HepG2 (cell line): ENCODE results near the gene KLF5. TPM values are rescaled to one million over a fixed set of nuclear protein-coding genes. Genes with fewer than 3 reads are reported as not detected.
A peak's percentile ranks its signal among the peaks of the same experiment; 100 is the strongest.

Experiments
- ATAC-seq: fragments of 200-7000 bp; cut with Tn5 transposase; 3 replicates; pipeline ENCODE4 v1.9.1; 2020; ENCODE audit warnings: mild to moderate bottlenecking, moderate library complexity
- BruUV-seq: library from RNA; stranded (reverse); fragments of 400-500 nt; replicated peaks from 2 replicates; lab custom pipeline; 2021; lab: Mats Ljungman, UMichigan
- CTCF ChIA-PET: fragments of 300-600 bp; formaldehyde crosslinking; extraction: SDS; loops from one replicate; lab custom pipeline; 2021; ENCODE audit warnings: low total read pairs, inconsistent platforms, low intra/inter-chr PET ratio; lab: Yijun Ruan, JAX
- POLR2A ChIA-PET: fragments of 350-600 bp; sonication (Branson Sonifier 250); formaldehyde crosslinking; loops from one replicate; lab custom pipeline; 2020; ENCODE audit warnings: antibody characterized with exemption, inconsistent platforms; lab: Yijun Ruan, JAX
- DNase-seq: peaks from one replicate; pipeline ENCODE4 v3.0.0-alpha.2; 2015; ENCODE audit warnings: low spot score
- FAIRE-seq: peaks from 3 replicates; lab custom pipeline; 2011; peaks lifted over from hg19 to GRCh38; lab: Jason Lieb, UNC
- H2AFZ ChIP-seq: one replicate; pipeline ENCODE4 v1.6.1; 2011; ENCODE audit warnings: low read length, inconsistent platforms
- H3K27ac ChIP-seq: fragments of 300-600 bp; 3 replicates; pipeline ENCODE4 v1.8.0; 2011; ENCODE audit warnings: mixed run types, mild to moderate bottlenecking, mixed read lengths, low read length, inconsistent platforms; ENCODE audit not compliant: insufficient read depth; ENCODE audit errors: extremely low read length
- H3K27me3 ChIP-seq, 2 experiments: fragments of 200-600 bp in 1 of 2; 2 replicates in 1 of 2; 3 replicates in 1 of 2; pipeline versions ENCODE4 v1.6.0 to v1.8.0; 2011; ENCODE audit warnings: low read length in 2 of 2, mild to moderate bottlenecking in 2 of 2, moderate library complexity in 2 of 2, inconsistent platforms in 1 of 2; ENCODE audit not compliant: insufficient read depth in 2 of 2, control insufficient read depth in 1 of 2
- H3K36me3 ChIP-seq, 2 experiments: fragments of 200-600 bp in 1 of 2; replicated peaks in 1 of 2; 2 replicates in 1 of 2; 3 replicates in 1 of 2; pipeline versions ENCODE4 v1.5.1 to v1.8.0; 2011; ENCODE audit warnings: low read length in 2 of 2, inconsistent platforms in 1 of 2; ENCODE audit not compliant: insufficient read depth in 2 of 2, control insufficient read depth in 1 of 2
- H3K4me1 ChIP-seq: 2 replicates; pipeline ENCODE4 v1.5.1; 2012; ENCODE audit warnings: low read length, inconsistent platforms; ENCODE audit not compliant: insufficient read depth
- H3K4me2 ChIP-seq: 2 replicates; pipeline ENCODE4 v1.6.0; 2011; ENCODE audit warnings: low read depth, low read length, inconsistent platforms
- H3K4me3 ChIP-seq, 3 experiments: fragments of 200-600 bp in 1 of 3; sonication (generic), shearing (Covaris generic) in 1 of 3; replicated peaks in 1 of 3; 2 replicates each; pipeline ENCODE4 v1.5.1; 2011 to 2016; ENCODE audit warnings: low read length in 3 of 3, inconsistent platforms in 2 of 3, low read depth in 2 of 3, mild to moderate bottlenecking in 2 of 3, control low read depth in 1 of 3, mixed read lengths in 1 of 3; ENCODE audit not compliant: insufficient read depth in 1 of 3
- H3K79me2 ChIP-seq: one replicate; pipeline ENCODE4 v1.6.1; 2011; ENCODE audit warnings: low read length, inconsistent platforms; ENCODE audit not compliant: insufficient read depth
- H3K9ac ChIP-seq: 2 replicates; pipeline ENCODE4 v1.6.0; 2011; ENCODE audit warnings: mild to moderate bottlenecking, low read depth, low read length, inconsistent platforms; ENCODE audit not compliant: insufficient read depth
- H3K9me3 ChIP-seq: 2 replicates; pipeline ENCODE4 v1.5.1; 2012; ENCODE audit warnings: mild to moderate bottlenecking, low read length
- H4K20me1 ChIP-seq: 2 replicates; pipeline ENCODE4 v1.6.0; 2011; ENCODE audit warnings: inconsistent platforms, mild to moderate bottlenecking, low read length, moderate library complexity; ENCODE audit not compliant: insufficient read depth
- FOSL1 ChIP-seq: sonication (generic); formaldehyde crosslinking; IDR thresholded peaks from 2 replicates; pipeline ENCODE4 v1.9.0; 2021; ENCODE audit warnings: missing genetic modification reagents, borderline replicate concordance
- IRF2 ChIP-seq: IDR thresholded peaks from 2 replicates; pipeline ENCODE4 v1.6.1; 2018; ENCODE audit warnings: missing genetic modification reagents, missing compliant biosample characterization
- KLF12 ChIP-seq: sonication (generic); formaldehyde crosslinking; IDR thresholded peaks from 2 replicates; pipeline ENCODE4 v1.4.0; 2020; ENCODE audit warnings: missing genetic modification reagents, borderline replicate concordance
- LCORL ChIP-seq, 2 experiments: fragments of 450-650 bp in 1 of 2; sonication (generic) in 1 of 2; formaldehyde crosslinking in 1 of 2; IDR thresholded peaks; 2 replicates each; pipeline versions ENCODE4 v1.5.0 to v1.6.1; 2017 to 2020; ENCODE audit warnings: antibody characterized with exemption in 1 of 2, missing genetic modification reagents in 1 of 2
- ZNF275 ChIP-seq: sonication (generic); formaldehyde crosslinking; IDR thresholded peaks from 2 replicates; pipeline ENCODE4 v1.8.0; 2022; ENCODE audit warnings: missing genetic modification reagents, mild to moderate bottlenecking, inconsistent platforms, borderline replicate concordance
- WGBS: methylation state at CpG from one replicate; pipeline ENCODE4 v1.1.6; 2017; ENCODE audit warnings: low lambda C conversion rate; 5-methylcytosine and 5-hydroxymethylcytosine counted together
- in situ Hi-C: cut with HindIII; loops from 2 replicates; pipeline ENCODE4 v1.10.0; 2017; ENCODE audit warnings: low pct_unique_long_range_greater_than_20kb; ENCODE audit not compliant: extremely low pct_ligation_motif_present
- intact Hi-C: fragments of 100-400 bp; cut with micrococcal nuclease; formaldehyde crosslinking; loops from one replicate; pipeline ENCODE4 v1.10.0; 2022; ENCODE audit not compliant: unreplicated experiment
- polyA plus RNA-seq, 8 experiments: library from polyadenylated mRNA; depleted of rRNA in 3 of 8; stranded (reverse) in 7 of 8; unstranded in 1 of 8; fragments of >200 nt; fragmentation: Illumina TruSeq in 4 of 8; extraction: Trizol in 4 of 8; gene quantifications; 2 replicates each; pipeline versions ENCODE4 v1.2.1 to v1.2.3, GENCODE V29; 2011 to 2016; ENCODE audit warnings: low read depth in 4 of 8, missing spikeins in 1 of 8, mixed read lengths in 1 of 8; ENCODE audit not compliant: insufficient read depth in 1 of 8
- total RNA-seq, 5 experiments: library from RNA; depleted of rRNA; stranded (reverse); fragments of >200 nt; fragmentation: Illumina TruSeq; extraction: Trizol; gene quantifications; 2 replicates each; pipeline ENCODE4 v1.2.3, GENCODE V29; 2016; ENCODE audit warnings: low read depth in 1 of 5
- TF ChIP-seq, protein P1 (sequence below): IDR thresholded peaks from 2 replicates; pipeline ENCODE4 v1.6.1; 2018; ENCODE audit warnings: missing genetic modification reagents, mild to moderate bottlenecking, missing compliant biosample characterization
- TF ChIP-seq, protein P2 (sequence below): sonication (generic); formaldehyde crosslinking; IDR thresholded peaks from 2 replicates; pipeline ENCODE4 v1.4.0; 2020; ENCODE audit warnings: mild to moderate bottlenecking, missing genetic modification reagents
- TF ChIP-seq, protein P3 (sequence below): sonication (generic); formaldehyde crosslinking; IDR thresholded peaks from 2 replicates; pipeline ENCODE4 v1.8.1; 2023; ENCODE audit warnings: mild to moderate bottlenecking, missing genetic modification reagents, borderline replicate concordance

KLF5 gene
- total and polyA plus RNA-seq, 2 of the 13 experiments (the other 11 are each of a cell fraction or from before 2014, with no cell fraction given) = 1.7 to 9.2 TPM

- H3K36me3 ChIP-seq = no peaks in the 10 kb centered on the region
- ChIA-PET CTCF (no interaction called here), POLR2A (no interaction called here)
- WGBS = 46% methylated on average over 8 of the region's 8 CpGs
- H3K4me1 ChIP-seq = no peaks in the 10 kb centered on the region
- H3K27me3 ChIP-seq = no peaks in the 10 kb centered on the region
- no peak overlapping the region for H3K27ac ChIP-seq
- BruUV-seq = no TSS peak
- in situ Hi-C loops = no loop called here
- intact Hi-C loops = no loop called here
- no peak for DNase-seq
- no peaks in the 10 kb centered on the region for H3K79me2 ChIP-seq
- H4K20me1 ChIP-seq = no peaks in the 10 kb centered on the region
- no peak overlapping the region for H3K9ac ChIP-seq
- ATAC-seq = no peak
- no peaks in the 10 kb centered on the region for H3K9me3 ChIP-seq
- TF ChIP-seq KLF12 (no peak), FOSL1 (CRISPR knock-in tag) (no peak), LCORL (IDR thresholded peaks at IDR 0.05) (no peak), LCORL (CRISPR knock-in tag; IDR thresholded peaks at IDR 0.05) (no peak), IRF2 (CRISPR knock-in tag) (no peak), ZNF275 (no peak)
- TF ChIP-seq, protein P1, sequence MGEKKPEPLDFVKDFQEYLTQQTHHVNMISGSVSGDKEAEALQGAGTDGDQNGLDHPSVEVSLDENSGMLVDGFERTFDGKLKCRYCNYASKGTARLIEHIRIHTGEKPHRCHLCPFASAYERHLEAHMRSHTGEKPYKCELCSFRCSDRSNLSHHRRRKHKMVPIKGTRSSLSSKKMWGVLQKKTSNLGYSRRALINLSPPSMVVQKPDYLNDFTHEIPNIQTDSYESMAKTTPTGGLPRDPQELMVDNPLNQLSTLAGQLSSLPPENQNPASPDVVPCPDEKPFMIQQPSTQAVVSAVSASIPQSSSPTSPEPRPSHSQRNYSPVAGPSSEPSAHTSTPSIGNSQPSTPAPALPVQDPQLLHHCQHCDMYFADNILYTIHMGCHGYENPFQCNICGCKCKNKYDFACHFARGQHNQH = no peak
- TF ChIP-seq, protein P2, sequence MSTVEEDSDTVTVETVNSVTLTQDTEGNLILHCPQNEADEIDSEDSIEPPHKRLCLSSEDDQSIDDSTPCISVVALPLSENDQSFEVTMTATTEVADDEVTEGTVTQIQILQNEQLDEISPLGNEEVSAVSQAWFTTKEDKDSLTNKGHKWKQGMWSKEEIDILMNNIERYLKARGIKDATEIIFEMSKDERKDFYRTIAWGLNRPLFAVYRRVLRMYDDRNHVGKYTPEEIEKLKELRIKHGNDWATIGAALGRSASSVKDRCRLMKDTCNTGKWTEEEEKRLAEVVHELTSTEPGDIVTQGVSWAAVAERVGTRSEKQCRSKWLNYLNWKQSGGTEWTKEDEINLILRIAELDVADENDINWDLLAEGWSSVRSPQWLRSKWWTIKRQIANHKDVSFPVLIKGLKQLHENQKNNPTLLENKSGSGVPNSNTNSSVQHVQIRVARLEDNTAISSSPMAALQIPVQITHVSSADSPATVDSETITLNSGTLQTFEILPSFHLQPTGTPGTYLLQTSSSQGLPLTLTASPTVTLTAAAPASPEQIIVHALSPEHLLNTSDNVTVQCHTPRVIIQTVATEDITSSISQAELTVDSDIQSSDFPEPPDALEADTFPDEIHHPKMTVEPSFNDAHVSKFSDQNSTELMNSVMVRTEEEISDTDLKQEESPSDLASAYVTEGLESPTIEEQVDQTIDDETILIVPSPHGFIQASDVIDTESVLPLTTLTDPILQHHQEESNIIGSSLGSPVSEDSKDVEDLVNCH (CRISPR knock-in tag) = no peak
- TF ChIP-seq, protein P3, sequence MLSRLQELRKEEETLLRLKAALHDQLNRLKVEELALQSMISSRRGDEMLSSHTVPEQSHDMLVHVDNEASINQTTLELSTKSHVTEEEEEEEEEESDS (CRISPR knock-in tag) = no peak
- FAIRE-seq = no peak
- H3K4me3 ChIP-seq = no peak overlapping the region
- H2AFZ ChIP-seq = peak overlapping the region; percentile 19
- H3K4me2 ChIP-seq = no peak overlapping the region
These were observed 49.2 kb downstream of the KLF5 start for GRCh38 chr13:73107970-73108369.
